Neuronal stem cell (in vitro differentiated cells): ENCODE measurements around the gene YPEL3.

Source experiments
- DNase-seq: peaks from one replicate; pipeline ENCODE4 v3.0.0-alpha.2; 2013; ENCODE audit warnings: low spot score
- H2AFZ ChIP-seq: one replicate; pipeline ENCODE4 v1.6.1; 2013; ENCODE audit warnings: mild to moderate bottlenecking, low read length, inconsistent platforms
- H2AK5ac ChIP-seq: 2 replicates; pipeline ENCODE4 v1.6.1; 2013; ENCODE audit warnings: low read depth, mild to moderate bottlenecking, inconsistent platforms, low read length, moderate library complexity, mixed read lengths
- H2BK120ac ChIP-seq: 2 replicates; pipeline ENCODE4 v1.6.1; 2013; ENCODE audit warnings: low read depth, mild to moderate bottlenecking, inconsistent platforms, low read length, moderate library complexity, mixed read lengths
- H2BK12ac ChIP-seq: one replicate; pipeline ENCODE4 v1.6.1; 2013; ENCODE audit warnings: low read length, inconsistent platforms
- H2BK15ac ChIP-seq: 2 replicates; pipeline ENCODE4 v1.6.1; 2013; ENCODE audit warnings: mild to moderate bottlenecking, low read length, inconsistent platforms, mixed read lengths
- H2BK5ac ChIP-seq: one replicate; pipeline ENCODE4 v1.6.1; 2013; ENCODE audit warnings: inconsistent platforms, mild to moderate bottlenecking, low read length, moderate library complexity
- H3K14ac ChIP-seq: one replicate; pipeline ENCODE4 v1.6.1; 2013; ENCODE audit warnings: low read length, inconsistent platforms
- H3K18ac ChIP-seq: 2 replicates; pipeline ENCODE4 v1.6.1; 2013; ENCODE audit warnings: low read length, inconsistent platforms
- H3K23ac ChIP-seq: 2 replicates; pipeline ENCODE4 v1.6.1; 2013; ENCODE audit warnings: low read depth, mild to moderate bottlenecking, mixed read lengths, low read length, inconsistent platforms; ENCODE audit not compliant: poor library complexity
- H3K27ac ChIP-seq: replicated peaks from 3 replicates; pipeline ENCODE4 v1.5.1; 2013; ENCODE audit warnings: low read length, inconsistent platforms
- H3K27me3 ChIP-seq, 3 experiments: 2 replicates each; pipeline ENCODE4 v1.6.1; 2013; ENCODE audit warnings: low read length in 3 of 3, mild to moderate bottlenecking in 2 of 3, inconsistent platforms in 1 of 3, low read depth in 1 of 3, mixed read lengths in 1 of 3, moderate library complexity in 1 of 3; ENCODE audit not compliant: control insufficient read depth in 3 of 3, insufficient read depth in 3 of 3
- H3K36me3 ChIP-seq, 2 donors: replicated peaks in 1 of 2; 2 replicates each; pipeline ENCODE4 v1.6.1; 2013; ENCODE audit warnings: low read length in 2 of 2; ENCODE audit not compliant: control insufficient read depth in 2 of 2, insufficient read depth in 2 of 2
- H3K4ac ChIP-seq: 2 replicates; pipeline ENCODE4 v1.6.1; 2013; ENCODE audit warnings: inconsistent platforms, mild to moderate bottlenecking, low read length, moderate library complexity
- H3K4me1 ChIP-seq, 2 donors: 1 replicate in 1 of 2; 2 replicates in 1 of 2; pipeline ENCODE4 v1.6.1; 2013; ENCODE audit warnings: low read length in 2 of 2, low read depth in 1 of 2; ENCODE audit not compliant: control insufficient read depth in 2 of 2, insufficient read depth in 1 of 2
- H3K4me2 ChIP-seq: one replicate; pipeline ENCODE4 v1.6.1; 2013; ENCODE audit warnings: mild to moderate bottlenecking, low read length, inconsistent platforms; ENCODE audit not compliant: insufficient read depth, poor library complexity, severe bottlenecking
- H3K4me3 ChIP-seq, 2 donors: 2 replicates each; pipeline ENCODE4 v1.5.1; 2013; ENCODE audit warnings: low read length in 2 of 2, mild to moderate bottlenecking in 2 of 2, inconsistent platforms in 1 of 2, moderate library complexity in 1 of 2
- H3K79me1 ChIP-seq: one replicate; pipeline ENCODE4 v1.6.1; 2013; ENCODE audit warnings: low read depth, mild to moderate bottlenecking, inconsistent platforms, low read length, moderate library complexity
- H3K9ac ChIP-seq: one replicate; pipeline ENCODE4 v1.6.1; 2013; ENCODE audit warnings: mild to moderate bottlenecking, low read depth, low read length, inconsistent platforms; ENCODE audit not compliant: poor library complexity
- H3K9me3 ChIP-seq, 2 donors: replicated peaks in 1 of 2; 2 replicates each; pipeline versions ENCODE3 to v1.6.1; 2013; ENCODE audit warnings: low read length in 2 of 2, mild to moderate bottlenecking in 2 of 2, inconsistent platforms in 1 of 2, low read depth in 1 of 2, mixed read lengths in 1 of 2, moderate library complexity in 1 of 2; ENCODE audit not compliant: control insufficient read depth in 2 of 2, insufficient read depth in 1 of 2
- H4K8ac ChIP-seq: one replicate; pipeline ENCODE4 v1.6.1; 2013; ENCODE audit warnings: low read depth, mild to moderate bottlenecking, inconsistent platforms, low read length, moderate library complexity
- H4K91ac ChIP-seq: one replicate; pipeline ENCODE4 v1.6.1; 2013; ENCODE audit warnings: low read length, low read depth, mild to moderate bottlenecking, inconsistent platforms; ENCODE audit not compliant: poor library complexity
- WGBS, 2 donors: extraction: QIAGEN DNeasy Blood & Tissue Kit; methylation state at CpG; one replicate each; pipeline ENCODE4 v1.1.7; 2013; ENCODE audit warnings: missing lambda C conversion rate in 2 of 2, mixed read lengths in 1 of 2; ENCODE audit not compliant: insufficient read length in 2 of 2, insufficient replicate concordance in 1 of 2; ENCODE audit errors: extremely low coverage in 2 of 2; 5-methylcytosine and 5-hydroxymethylcytosine counted together

YPEL3 gene

DNA sequence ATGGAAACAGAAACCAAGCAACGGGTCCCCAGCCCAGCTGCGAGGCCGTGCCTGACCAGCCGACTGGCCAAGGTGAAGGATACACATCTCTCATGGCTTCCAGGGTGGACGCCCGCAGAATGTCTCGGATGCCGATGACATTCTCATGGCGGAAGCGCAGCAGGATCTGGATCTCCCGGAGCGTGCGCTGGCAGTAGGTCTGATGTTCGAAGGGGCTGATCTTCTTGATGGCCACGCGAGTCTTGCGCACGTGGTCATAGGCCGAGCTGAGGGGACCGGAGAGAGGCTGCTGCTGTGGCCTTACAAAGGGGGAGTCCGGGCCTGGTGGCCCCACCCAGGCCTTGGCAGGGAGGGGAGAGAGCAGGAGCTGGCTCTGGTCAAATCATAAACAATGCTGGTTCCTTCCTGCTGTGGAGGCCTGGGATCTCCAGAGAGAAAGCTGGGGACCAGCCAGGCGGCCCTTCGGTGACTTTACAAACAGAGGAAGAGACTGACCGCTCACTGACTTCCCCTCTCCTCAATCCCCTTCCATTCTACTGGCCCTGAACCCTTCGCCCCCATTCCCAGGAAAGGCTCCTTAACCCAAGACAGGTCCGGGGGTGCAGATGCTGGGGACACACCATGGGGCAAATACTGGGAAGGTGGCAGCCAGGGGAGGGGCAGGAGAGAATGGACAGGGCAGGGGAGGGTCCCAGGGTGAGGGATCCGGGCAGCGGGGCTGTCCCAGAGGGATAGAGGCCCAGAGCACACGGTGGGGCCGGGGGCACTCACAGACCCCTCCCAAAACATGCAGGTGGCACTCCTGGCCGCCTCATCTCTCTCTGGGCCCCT is 25.9 kb upstream of the YPEL3 start:
- H2BK5ac ChIP-seq, result peak overlapping the region; percentile 98
- H3K4me1 ChIP-seq, result peaks cover 4 to 7% of the 10 kb centered on the region in 2 donors
- no peak for DNase-seq
- H3K27ac ChIP-seq, result peak overlapping the region; percentile 25
- H3K79me1 ChIP-seq, result peaks cover 10% of the 10 kb centered on the region
- peak overlapping the region; percentile 92 for H2BK15ac ChIP-seq
- no peak overlapping the region for H3K14ac ChIP-seq
- peak overlapping the region; percentile 67 for H2BK120ac ChIP-seq
- no peak overlapping the region for H4K8ac ChIP-seq
- peak overlapping the region; percentile 89 for H3K23ac ChIP-seq
- peaks cover 17 to 33% of the 10 kb centered on the region in 2 donors for H3K36me3 ChIP-seq
- H3K4me3 ChIP-seq, result peak overlapping the region; percentile 76 to 86
- H2BK12ac ChIP-seq, result peak overlapping the region; percentile 75
- H3K18ac ChIP-seq, result peak overlapping the region; percentile 98
- peak overlapping the region; percentile 77 for H3K4me2 ChIP-seq
- peak overlapping the region; percentile 92 for H3K9ac ChIP-seq
- H2AK5ac ChIP-seq, result peak overlapping the region; percentile 95
- H3K4ac ChIP-seq, result peak overlapping the region; percentile 89
- WGBS, 2 donors, result no CpG with 5 or more reads among the region's 31 CpGs
- peak overlapping the region; percentile 92 for H4K91ac ChIP-seq
- peak overlapping the region; percentile 99 for H2AFZ ChIP-seq
- H3K9me3 ChIP-seq, result no peaks in the 10 kb centered on the region
- no peaks in the 10 kb centered on the region for H3K27me3 ChIP-seq

DNA sequence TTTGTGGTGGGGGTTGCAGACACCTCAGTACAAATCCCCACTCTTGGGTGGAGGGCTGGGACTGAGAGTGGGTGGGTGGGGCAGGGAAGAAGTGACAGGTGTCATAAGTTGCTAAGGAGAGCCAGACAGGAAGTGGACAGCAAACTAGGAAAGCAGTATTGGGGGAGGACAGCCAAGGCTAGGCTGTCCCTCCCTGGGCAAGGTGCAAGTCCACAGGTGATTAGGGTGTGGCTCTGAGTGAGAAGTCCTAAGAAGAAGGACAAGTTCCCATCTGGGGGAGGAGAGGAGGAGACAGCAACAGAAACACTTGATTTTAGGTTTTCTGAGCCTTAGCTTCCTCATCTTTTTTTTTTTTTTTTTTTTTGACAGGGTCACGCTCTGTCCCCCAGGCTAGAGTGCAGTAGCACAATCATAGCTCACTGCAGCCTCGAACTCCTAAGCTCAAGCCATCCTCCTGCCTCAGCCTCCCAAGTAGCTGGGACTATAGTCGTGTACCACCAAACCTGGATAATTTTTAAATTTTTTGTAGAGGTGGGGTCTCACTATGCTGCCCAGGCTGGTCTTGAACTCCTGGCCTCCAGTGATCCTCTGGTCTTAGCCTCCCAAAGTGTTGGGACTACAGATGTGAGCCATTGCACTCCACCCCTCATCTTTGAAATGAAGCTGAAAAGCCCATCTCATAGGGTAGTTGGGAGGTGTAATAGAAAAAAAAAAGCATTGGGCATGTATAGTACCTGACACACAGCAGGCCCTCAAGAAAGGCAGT is 24.5 kb upstream of the YPEL3 start:
- Histone ChIP-seq H3K18ac (no peak overlapping the region), H3K27ac (no peak overlapping the region), H3K27me3 (no peaks in the 10 kb centered on the region), H4K8ac (no peak overlapping the region), H4K91ac (no peak overlapping the region), H2BK12ac (no peak overlapping the region), H3K4me3 (no peak overlapping the region), H2AFZ (no peak overlapping the region), H3K23ac (no peak overlapping the region), H3K36me3 (peaks cover 21 to 43% of the 10 kb centered on the region in 2 donors), H3K4me1 (peaks cover 4 to 7% of the 10 kb centered on the region in 2 donors), H2BK5ac (no peak overlapping the region), H3K14ac (no peak overlapping the region), H3K4me2 (no peak overlapping the region), H2BK120ac (no peak overlapping the region), H3K79me1 (peaks cover 10% of the 10 kb centered on the region), H3K4ac (no peak overlapping the region), H2AK5ac (no peak overlapping the region), H2BK15ac (no peak overlapping the region), H3K9ac (no peak overlapping the region), H3K9me3 (no peaks in the 10 kb centered on the region)
- no CpG with 5 or more reads among the region's 3 CpGs for WGBS, 2 donors
- no peak for DNase-seq

DNA sequence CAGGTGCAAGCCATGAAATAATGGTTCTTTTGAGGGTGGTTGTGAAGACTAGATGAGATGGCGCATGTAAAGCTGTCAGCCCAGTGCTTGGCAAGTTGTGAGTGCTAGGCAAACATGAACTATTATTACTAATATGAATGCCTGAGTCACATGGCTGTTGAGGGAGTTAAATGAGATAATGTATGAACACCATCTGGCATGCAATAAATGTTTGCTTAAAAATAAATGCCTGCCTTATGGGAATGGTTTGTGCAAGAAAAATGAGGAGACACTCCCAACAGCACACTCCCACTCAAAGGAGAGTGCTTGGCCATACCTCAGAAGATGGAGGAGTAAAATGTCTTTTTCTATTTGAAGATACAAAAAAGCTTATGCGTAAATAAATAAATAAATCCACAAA is 23.4 kb upstream of the YPEL3 start:
- Histone ChIP-seq H2BK5ac (no peak overlapping the region), H3K4me2 (no peak overlapping the region), H3K36me3 (peaks cover 26 to 48% of the 10 kb centered on the region in 2 donors), H3K79me1 (peaks cover 10% of the 10 kb centered on the region), H2BK120ac (no peak overlapping the region), H2AFZ (no peak overlapping the region), H3K23ac (no peak overlapping the region), H4K91ac (no peak overlapping the region), H3K4me1 (peaks cover 4 to 7% of the 10 kb centered on the region in 2 donors), H2BK15ac (no peak overlapping the region), H3K9ac (no peak overlapping the region), H3K27me3 (no peaks in the 10 kb centered on the region), H3K18ac (no peak overlapping the region), H2BK12ac (no peak overlapping the region), H3K14ac (no peak overlapping the region), H3K9me3 (no peaks in the 10 kb centered on the region), H3K4ac (no peak overlapping the region), H3K27ac (no peak overlapping the region), H2AK5ac (no peak overlapping the region), H4K8ac (no peak overlapping the region), H3K4me3 (no peak overlapping the region)
- WGBS, 2 donors, result no CpG with 5 or more reads among the region's 2 CpGs
- DNase-seq, result no peak

DNA sequence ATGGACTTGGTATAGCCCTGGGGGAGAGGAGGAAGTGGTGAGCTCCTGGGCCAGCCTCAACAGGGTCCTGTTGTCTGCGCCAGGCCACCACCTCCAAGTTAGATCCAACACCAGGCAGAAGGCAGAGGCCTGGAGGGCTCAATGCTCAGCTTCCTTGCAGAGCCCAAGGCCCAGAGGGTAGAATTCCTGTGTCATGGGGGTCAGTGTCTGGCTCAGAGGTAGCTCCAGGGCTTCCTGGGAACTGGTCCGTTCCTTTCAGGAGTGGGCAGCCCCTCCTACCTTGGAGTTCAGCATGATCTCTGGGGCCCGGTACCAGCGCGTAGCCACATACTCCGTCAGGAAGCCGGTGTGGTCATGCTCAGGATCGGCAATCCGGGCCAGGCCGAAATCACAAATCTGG is 21.8 kb upstream of the YPEL3 start:
- Histone ChIP-seq H3K4ac (no peak overlapping the region), H4K8ac (no peak overlapping the region), H3K9me3 (no peaks in the 10 kb centered on the region), H2BK5ac (no peak overlapping the region), H3K27me3 (no peaks in the 10 kb centered on the region), H3K4me3 (peak overlapping the region in 1 of 2 donors; percentile 52), H3K4me1 (peaks cover 4 to 5% of the 10 kb centered on the region in 2 donors), H2BK12ac (no peak overlapping the region), H2BK15ac (no peak overlapping the region), H2AFZ (no peak overlapping the region), H3K23ac (no peak overlapping the region), H3K27ac (no peak overlapping the region), H4K91ac (no peak overlapping the region), H3K18ac (no peak overlapping the region), H3K9ac (no peak overlapping the region), H3K4me2 (no peak overlapping the region), H3K36me3 (peaks cover 32 to 53% of the 10 kb centered on the region in 2 donors), H2BK120ac (no peak overlapping the region), H3K14ac (no peak overlapping the region), H3K79me1 (peaks cover 9% of the 10 kb centered on the region), H2AK5ac (no peak overlapping the region)
- no CpG with 5 or more reads among the region's 10 CpGs for WGBS, 2 donors
- no peak for DNase-seq
